ENCODE results near the gene SCAF4. TPM values are rescaled to one million over a fixed set of nuclear protein-coding genes. Genes with fewer than 3 reads are reported as not detected.

SCAF4 gene
- total RNA-seq, 1 experiment from 2014 or later: 2.1 TPM

GRCh38 chr21:31716106-31716505 lies 15.8 kb downstream of the SCAF4 start:
- DNase-seq (ENCODE audit: low spot score): no peak
- in situ Hi-C loops (cut with HindIII; ENCODE audit: low sequenced_read_pairs): no loop called here

DNA sequence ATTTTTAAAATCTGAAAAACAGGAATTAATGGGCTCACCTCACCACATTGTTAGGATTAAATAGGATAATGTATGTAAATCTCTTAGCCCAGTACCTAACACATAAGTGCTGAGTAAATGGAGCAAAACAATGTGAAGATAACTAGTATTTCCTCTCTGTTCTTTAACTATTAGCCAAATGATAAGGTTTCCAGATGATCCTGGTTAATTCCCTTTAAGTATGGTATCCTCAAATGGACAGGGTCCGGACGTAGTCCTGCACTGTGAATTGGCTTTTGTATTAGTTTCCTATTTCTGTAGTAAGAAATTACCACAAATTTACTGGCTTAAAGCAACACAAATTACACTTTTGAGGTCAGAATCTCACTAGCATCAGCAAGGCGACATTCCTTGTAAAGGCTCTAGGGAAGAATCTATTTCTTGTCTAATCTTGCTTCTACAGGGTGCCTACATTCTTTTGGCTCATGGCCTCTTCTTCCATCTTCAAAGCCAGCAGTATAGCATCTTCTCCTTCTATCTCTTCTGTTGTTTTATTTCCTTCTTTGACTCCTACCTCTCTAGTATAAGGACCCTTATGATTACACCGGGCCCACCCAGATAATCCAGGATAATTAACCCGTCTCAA lies 17.1 kb downstream of the SCAF4 start:
- in situ Hi-C loops (cut with HindIII; ENCODE audit: low sequenced_read_pairs): no loop called here
- DNase-seq (ENCODE audit: low spot score): no peak

DNA sequence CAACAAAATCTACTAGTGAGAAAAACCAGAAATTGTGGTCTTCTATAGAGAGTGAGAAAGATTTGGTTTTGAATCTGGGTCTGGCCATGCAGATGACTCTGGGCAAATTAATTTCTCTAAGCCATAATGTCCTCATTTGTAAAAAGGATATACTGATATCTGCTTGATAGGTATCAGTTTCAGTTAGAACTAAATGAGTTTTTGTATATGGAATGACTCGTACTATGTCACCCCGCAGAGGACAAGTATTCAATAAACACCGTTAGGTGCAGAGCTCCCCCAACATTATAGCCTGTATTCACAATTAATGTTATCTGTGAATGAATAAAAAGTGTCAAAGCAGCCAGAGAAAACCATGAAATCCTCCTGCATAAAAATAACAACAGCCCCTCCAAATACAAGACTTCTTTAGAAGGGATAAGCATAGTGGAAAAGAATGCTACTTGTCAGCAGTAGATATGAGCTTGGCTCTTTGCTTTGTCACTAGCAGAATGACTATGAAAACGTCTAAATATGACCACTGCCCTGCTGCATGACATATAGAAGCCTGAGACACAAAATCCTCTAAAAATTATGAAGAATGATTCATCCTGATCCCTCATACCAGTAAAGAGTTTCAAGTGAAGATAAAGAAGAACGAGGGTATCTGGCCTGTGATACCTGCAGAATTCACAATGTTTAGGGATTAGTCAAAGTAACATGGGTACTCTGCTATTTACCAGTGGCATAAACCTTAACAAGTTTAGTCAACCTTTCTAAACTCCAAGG lies 17.8 kb downstream of the SCAF4 start:
- in situ Hi-C loops (cut with HindIII; ENCODE audit: low sequenced_read_pairs): no loop called here
- no peak for DNase-seq (ENCODE audit: low spot score)

DNA sequence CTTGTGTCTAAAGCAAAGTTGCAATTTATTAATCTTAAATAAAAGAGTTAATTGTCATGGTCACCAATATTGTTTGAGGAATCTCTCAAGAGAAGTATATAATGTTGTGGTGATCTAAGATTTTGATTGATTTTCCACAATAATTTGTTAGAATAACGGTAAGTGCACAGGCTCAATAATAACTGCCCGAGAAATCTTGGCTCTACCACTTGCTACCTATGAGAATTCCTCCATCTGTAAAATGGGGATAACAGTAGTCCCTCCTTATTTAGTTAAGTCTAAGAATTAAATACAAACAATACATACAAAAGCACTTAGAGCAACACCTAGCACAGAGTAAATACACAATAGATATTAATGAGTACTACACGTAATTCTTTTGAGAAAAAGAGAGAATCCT lies 18.8 kb downstream of the SCAF4 start:
- DNase-seq (ENCODE audit: low spot score): no peak
- in situ Hi-C loops (cut with HindIII; ENCODE audit: low sequenced_read_pairs): no loop called here

GRCh38 chr21:31711745-31712285 lies 20.1 kb downstream of the SCAF4 start:
- DNase-seq (ENCODE audit: low spot score): no peak
- in situ Hi-C loops (cut with HindIII; ENCODE audit: low sequenced_read_pairs): no loop called here

DNA sequence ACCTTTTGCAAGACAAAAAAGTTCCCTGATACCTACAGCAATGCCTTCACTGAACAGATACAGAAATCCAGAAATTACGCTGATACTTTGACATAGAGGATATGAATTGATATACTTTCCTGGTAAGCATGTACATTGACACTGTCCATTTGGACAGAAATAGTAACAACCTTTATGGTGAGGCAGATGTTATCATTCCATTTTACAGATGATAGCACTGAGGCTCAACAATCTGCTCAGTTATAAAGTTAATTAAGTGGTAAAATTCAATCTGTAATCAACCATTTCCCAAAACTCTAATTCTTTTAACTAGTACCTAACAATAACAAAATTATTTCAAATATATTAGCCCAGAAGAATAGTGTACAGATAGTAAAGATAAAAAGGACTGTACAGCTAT lies 20.6 kb downstream of the SCAF4 start:
- no peak for DNase-seq (ENCODE audit: low spot score)
- in situ Hi-C loops (cut with HindIII; ENCODE audit: low sequenced_read_pairs): no loop called here

DNA sequence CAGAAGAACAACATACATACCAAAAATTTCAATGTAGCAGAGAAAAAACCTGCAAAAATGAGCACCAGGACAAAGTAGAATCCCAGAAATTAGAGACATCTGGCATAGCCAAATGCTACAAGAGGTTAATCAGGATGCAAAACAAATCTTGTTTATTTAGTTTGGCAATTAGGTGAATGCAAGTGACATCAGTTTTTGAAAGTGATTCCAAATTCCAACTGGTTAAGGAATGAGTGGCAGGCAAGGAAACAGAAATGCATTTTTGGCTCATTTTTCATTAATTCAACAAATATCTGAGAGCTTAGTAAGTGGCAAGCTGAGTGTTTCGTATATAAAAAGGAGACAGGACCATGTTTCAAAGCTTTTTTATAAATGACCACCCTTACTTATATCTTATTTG lies 21.3 kb downstream of the SCAF4 start:
- in situ Hi-C loops (cut with HindIII; ENCODE audit: low sequenced_read_pairs): no loop called here
- no peak for DNase-seq (ENCODE audit: low spot score)

DNA sequence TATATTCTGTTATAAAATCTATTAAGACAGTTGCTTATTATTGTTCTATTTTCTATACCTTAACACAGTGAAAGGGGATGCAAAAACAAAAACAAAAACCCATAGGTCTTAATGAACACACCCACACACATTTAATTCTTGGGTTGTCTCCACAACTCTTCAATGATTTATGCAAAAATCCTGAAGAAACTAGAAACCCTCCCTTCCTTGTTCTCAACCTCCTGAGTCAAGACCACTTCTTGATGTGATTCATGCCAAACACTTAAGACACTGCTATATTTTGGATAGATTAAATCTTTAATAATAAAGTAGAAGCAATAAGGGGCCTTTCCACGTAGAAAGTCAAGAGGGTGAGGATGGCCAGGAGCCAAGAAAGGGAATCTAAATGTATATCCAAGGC lies 23.4 kb downstream of the SCAF4 start:
- in situ Hi-C loops (cut with HindIII; ENCODE audit: low sequenced_read_pairs): no loop called here
- DNase-seq (ENCODE audit: low spot score): no peak

DNA sequence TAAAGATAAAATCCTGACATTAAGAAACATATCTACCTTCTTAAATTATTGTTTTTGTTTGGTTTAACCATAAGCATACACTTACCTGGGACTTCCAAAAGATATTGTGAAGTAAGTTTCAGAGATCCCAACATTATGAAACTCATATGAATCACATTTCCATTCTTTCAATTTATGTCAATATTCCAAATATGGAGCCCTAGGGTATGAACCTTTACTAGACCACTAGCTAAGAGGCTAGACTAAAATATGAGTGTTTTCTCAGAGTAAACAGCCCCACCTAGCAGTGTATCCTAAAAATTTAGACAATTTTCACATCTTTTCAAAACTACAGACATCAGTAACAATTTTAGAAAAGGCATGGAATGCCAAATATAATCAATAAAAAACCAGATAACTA lies 24.4 kb downstream of the SCAF4 start:
- in situ Hi-C loops (cut with HindIII; ENCODE audit: low sequenced_read_pairs): no loop called here
- DNase-seq (ENCODE audit: low spot score): no peak

GRCh38 chr21:31706562-31706961 lies 25.4 kb downstream of the SCAF4 start:
- in situ Hi-C loops (cut with HindIII; ENCODE audit: low sequenced_read_pairs): no loop called here
- no peak for DNase-seq (ENCODE audit: low spot score)

DNA sequence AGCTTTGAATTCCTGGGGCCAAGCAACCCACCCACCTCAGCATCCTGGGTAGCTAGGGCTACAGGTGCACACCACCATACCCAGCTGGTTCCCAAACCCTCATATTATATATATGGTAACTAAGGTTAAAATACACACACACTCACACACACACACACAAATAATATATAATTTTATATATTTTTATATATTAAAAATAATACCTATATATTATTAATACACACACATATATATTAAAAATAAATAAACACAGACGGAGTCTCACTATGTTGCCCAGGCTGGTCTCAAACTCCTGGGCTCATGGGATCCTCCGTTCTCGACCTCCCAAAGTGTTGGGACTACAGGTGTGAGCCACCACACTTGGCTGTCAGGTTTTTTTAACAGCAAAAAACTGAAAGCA lies 31.9 kb downstream of the SCAF4 start:
- in situ Hi-C loops (cut with HindIII; ENCODE audit: low sequenced_read_pairs): no loop called here
- DNase-seq (ENCODE audit: low spot score): no peak

DNA sequence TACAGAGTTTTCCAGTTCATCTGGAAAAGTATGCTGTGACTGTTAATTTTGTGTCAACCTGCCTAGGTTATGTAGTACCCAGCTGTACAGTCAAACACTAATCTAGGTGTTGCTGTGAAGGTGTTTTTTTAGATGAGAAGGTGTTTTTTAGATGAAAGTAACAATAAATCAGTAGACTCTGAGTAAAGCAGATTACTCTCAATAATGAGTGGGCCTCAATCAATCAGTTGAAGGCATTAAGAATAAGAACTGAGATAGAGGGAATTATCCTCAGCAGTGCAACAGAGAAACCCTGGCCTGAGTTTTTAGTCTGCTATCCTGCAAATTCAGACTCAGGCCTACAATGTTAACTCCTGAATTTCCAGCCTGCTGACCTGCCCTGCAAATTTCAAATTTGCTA lies 33.5 kb downstream of the SCAF4 start:
- no peak for DNase-seq (ENCODE audit: low spot score)
- in situ Hi-C loops (cut with HindIII; ENCODE audit: low sequenced_read_pairs): no loop called here

GRCh38 chr21:31696424-31696823 lies 35.5 kb downstream of the SCAF4 start:
- in situ Hi-C loops (cut with HindIII; ENCODE audit: low sequenced_read_pairs): no loop called here
- DNase-seq (ENCODE audit: low spot score): no peak

- in situ Hi-C loops (cut with HindIII; ENCODE audit: low sequenced_read_pairs): no loop called here
- no peak for DNase-seq (ENCODE audit: low spot score)
Observed at GRCh38 chr21:31693222-31693621, 38.7 kb downstream of the SCAF4 start.

GRCh38 chr21:31688603-31689368 lies 43.1 kb downstream of the SCAF4 start:
- DNase-seq (ENCODE audit: low spot score): no peak
- in situ Hi-C loops (cut with HindIII; ENCODE audit: low sequenced_read_pairs): no loop called here

- in situ Hi-C loops (cut with HindIII; ENCODE audit: low sequenced_read_pairs): no loop called here
- DNase-seq (ENCODE audit: low spot score): no peak
Observed at GRCh38 chr21:31687108-31687507, 44.8 kb downstream of the SCAF4 start.

DNA sequence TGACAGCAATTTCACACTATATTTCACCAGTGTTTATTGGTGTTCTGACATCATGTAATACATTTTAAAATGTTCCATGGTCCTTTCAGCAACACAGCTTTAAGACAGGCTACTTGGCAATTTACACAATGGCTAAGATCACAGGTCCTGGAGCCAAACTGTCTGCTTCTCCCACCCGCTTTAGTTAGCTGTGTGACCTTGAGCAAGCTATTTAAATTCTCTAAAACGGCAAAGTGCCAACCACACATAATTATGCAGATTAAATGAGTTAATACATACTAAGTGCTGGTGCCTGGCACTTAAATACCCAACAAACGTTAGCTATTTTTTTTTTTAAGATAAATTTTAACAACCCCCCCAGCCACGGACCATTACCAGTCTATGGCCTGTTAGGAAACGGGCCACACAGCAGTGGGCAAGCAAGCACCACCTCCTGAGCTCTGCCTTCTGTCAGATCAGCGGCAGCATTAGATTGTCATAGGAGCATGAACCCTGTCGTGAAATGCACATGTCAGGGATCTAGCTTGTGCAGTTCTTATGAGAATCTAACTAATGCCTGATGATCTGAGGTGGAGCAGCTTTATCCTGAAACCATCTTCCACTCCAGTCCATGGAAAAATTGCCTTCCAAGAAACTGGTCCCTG lies 45.5 kb downstream of the SCAF4 start:
- in situ Hi-C loops (cut with HindIII; ENCODE audit: low sequenced_read_pairs): no loop called here

GRCh38 chr21:31684918-31685317 lies 47.0 kb downstream of the SCAF4 start:
- no peak for DNase-seq (ENCODE audit: low spot score)
- in situ Hi-C loops (cut with HindIII; ENCODE audit: low sequenced_read_pairs): no loop called here

More for the DNA sequence above, 45.5 kb downstream of the SCAF4 start:
- DNase-seq (ENCODE audit: low spot score): peak; percentile 82

- DNase-seq (ENCODE audit: low spot score): no peak
- in situ Hi-C loops (cut with HindIII; ENCODE audit: low sequenced_read_pairs): no loop called here
Observed at GRCh38 chr21:31683029-31683428, 48.9 kb downstream of the SCAF4 start.

- no peak for DNase-seq (ENCODE audit: low spot score)
- in situ Hi-C loops (cut with HindIII; ENCODE audit: low sequenced_read_pairs): no loop called here
Observed at GRCh38 chr21:31682620-31683019, 49.3 kb downstream of the SCAF4 start.

All from G401 (cell line).